Suprapubic skin (tissue), 3 donors: ENCODE measurements around the gene IQSEC3.
"Not testable (repeated sequence)": the region's sequence is repeated elsewhere in the genome, so short reads cannot be mapped to it uniquely, and the experiment has no call there.

Experiments
- CTCF ChIP-seq, 2 donors: fragments of 200-600 bp in 1 of 2; fragments of 450-650 bp in 1 of 2; sonication (generic) in 1 of 2; IDR thresholded peaks; one replicate each; pipeline ENCODE4 v1.5.1; 2016 to 2019; ENCODE audit warnings: antibody characterized with exemption in 2 of 2, mild to moderate bottlenecking in 1 of 2, moderate library complexity in 1 of 2
- POLR2A ChIP-seq, 2 donors: fragments of 450-650 bp; IDR thresholded peaks; one replicate each; pipeline ENCODE4 v1.6.1; 2017; ENCODE audit warnings: antibody characterized with exemption in 2 of 2, mild to moderate bottlenecking in 2 of 2, moderate library complexity in 2 of 2

- not testable (repeated sequence) for TF ChIP-seq CTCF, POLR2A (IDR thresholded peaks at IDR 0.05)
These were observed 8.0 kb downstream of the IQSEC3 start for GRCh38 chr12:74420-75190.
